ENCODE data around the gene LAMA2. TPM values are rescaled to one million over a fixed set of nuclear protein-coding genes. Genes with fewer than 3 reads are reported as not detected.

The LAMA2 gene
- total RNA-seq, 1 experiment from 2014 or later: 8.2 TPM

DNA sequence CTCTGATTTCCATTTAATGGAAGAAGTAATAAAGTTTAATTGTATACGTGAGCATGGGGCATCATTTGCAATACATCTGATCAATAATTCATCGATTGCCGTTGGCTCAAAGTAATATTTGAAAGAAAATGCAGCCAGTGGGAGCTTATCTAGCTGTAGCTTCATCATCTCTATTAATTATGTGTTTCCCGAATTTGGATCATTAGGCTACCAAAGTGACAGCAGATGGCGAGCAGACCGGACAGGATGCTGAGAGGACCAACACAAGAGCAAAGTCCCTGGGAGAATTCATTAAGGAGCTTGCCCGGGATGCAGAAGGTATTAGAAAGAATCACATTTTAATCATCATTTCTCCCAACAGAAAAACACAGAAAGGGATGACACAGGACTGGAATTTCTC lies 500.0 kb downstream of the LAMA2 start:
- no peak overlapping the region for H3K4me3 ChIP-seq (replicated peaks in 1 of 2; ENCODE audit: low read depth in 1 of 2, low read length in 2 of 2)
- intact Hi-C loops (cut with micrococcal nuclease): no loop called here
- H3K9me3 ChIP-seq (ENCODE audit: control insufficient read depth in 1 of 2, insufficient read depth in 1 of 2, low read depth in 1 of 2, low read length in 2 of 2): no peaks in the 10 kb centered on the region
- H3K9me2 ChIP-seq (ENCODE audit: insufficient read depth): no peaks in the 10 kb centered on the region
- no peak for TF ChIP-seq SIN3A (IDR thresholded peaks at IDR 0.05; ENCODE audit: low read depth)
- TF ChIP-seq ZFX (IDR thresholded peaks at IDR 0.05): no peak
- TF ChIP-seq RAD21 (IDR thresholded peaks at IDR 0.05; ENCODE audit: low read depth): no peak
- TF ChIP-seq SP1 (IDR thresholded peaks at IDR 0.05; ENCODE audit: low read depth): no peak
- TF ChIP-seq EZH2phosphoT487 (IDR thresholded peaks at IDR 0.05; ENCODE audit: borderline replicate concordance): no peak
- TF ChIP-seq REST (IDR thresholded peaks at IDR 0.05; ENCODE audit: low read depth): no peak
- no peak for TF ChIP-seq SRF (IDR thresholded peaks at IDR 0.05; ENCODE audit: low read depth)
- no peak for TF ChIP-seq MAX (IDR thresholded peaks at IDR 0.05)
- no peak for TF ChIP-seq ATF3 (IDR thresholded peaks at IDR 0.05)
- TF ChIP-seq, protein P1, sequence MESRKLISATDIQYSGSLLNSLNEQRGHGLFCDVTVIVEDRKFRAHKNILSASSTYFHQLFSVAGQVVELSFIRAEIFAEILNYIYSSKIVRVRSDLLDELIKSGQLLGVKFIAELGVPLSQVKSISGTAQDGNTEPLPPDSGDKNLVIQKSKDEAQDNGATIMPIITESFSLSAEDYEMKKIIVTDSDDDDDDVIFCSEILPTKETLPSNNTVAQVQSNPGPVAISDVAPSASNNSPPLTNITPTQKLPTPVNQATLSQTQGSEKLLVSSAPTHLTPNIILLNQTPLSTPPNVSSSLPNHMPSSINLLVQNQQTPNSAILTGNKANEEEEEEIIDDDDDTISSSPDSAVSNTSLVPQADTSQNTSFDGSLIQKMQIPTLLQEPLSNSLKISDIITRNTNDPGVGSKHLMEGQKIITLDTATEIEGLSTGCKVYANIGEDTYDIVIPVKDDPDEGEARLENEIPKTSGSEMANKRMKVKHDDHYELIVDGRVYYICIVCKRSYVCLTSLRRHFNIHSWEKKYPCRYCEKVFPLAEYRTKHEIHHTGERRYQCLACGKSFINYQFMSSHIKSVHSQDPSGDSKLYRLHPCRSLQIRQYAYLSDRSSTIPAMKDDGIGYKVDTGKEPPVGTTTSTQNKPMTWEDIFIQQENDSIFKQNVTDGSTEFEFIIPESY (IDR thresholded peaks at IDR 0.05; ENCODE audit: extremely low read depth, insufficient replicate concordance, low read length): no peak
- TF ChIP-seq EZH2 (IDR thresholded peaks at IDR 0.05): no peak
- TF ChIP-seq YY1 (IDR thresholded peaks at IDR 0.05; ENCODE audit: extremely low read depth, insufficient replicate concordance, low read depth, low read length): no peak
- TF ChIP-seq, protein P2, sequence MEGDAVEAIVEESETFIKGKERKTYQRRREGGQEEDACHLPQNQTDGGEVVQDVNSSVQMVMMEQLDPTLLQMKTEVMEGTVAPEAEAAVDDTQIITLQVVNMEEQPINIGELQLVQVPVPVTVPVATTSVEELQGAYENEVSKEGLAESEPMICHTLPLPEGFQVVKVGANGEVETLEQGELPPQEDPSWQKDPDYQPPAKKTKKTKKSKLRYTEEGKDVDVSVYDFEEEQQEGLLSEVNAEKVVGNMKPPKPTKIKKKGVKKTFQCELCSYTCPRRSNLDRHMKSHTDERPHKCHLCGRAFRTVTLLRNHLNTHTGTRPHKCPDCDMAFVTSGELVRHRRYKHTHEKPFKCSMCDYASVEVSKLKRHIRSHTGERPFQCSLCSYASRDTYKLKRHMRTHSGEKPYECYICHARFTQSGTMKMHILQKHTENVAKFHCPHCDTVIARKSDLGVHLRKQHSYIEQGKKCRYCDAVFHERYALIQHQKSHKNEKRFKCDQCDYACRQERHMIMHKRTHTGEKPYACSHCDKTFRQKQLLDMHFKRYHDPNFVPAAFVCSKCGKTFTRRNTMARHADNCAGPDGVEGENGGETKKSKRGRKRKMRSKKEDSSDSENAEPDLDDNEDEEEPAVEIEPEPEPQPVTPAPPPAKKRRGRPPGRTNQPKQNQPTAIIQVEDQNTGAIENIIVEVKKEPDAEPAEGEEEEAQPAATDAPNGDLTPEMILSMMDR (IDR thresholded peaks at IDR 0.05 in 2 of 3, conservative IDR thresholded peaks at IDR 0.05 in 1 of 3; ENCODE audit: borderline replicate concordance in 1 of 3, insufficient read depth in 1 of 3, low read depth in 2 of 3, low read length in 2 of 3): no peak
- no peak for TF ChIP-seq JUND (IDR thresholded peaks at IDR 0.05)
- no peak for TF ChIP-seq POLR2A (IDR thresholded peaks at IDR 0.05; ENCODE audit: borderline replicate concordance, extremely low read depth, insufficient read depth, insufficient read length)
- no peak for TF ChIP-seq CEBPB (IDR thresholded peaks at IDR 0.05; ENCODE audit: low read depth)
- TF ChIP-seq ELF1 (IDR thresholded peaks at IDR 0.05; ENCODE audit: borderline replicate concordance, low read depth): no peak
- no peak for TF ChIP-seq TCF7L2 (IDR thresholded peaks at IDR 0.05; ENCODE audit: borderline replicate concordance, extremely low read depth, insufficient read depth, insufficient read length)
- no peak for TF ChIP-seq EGR1 (IDR thresholded peaks at IDR 0.05; ENCODE audit: low read depth)
- no peak for TF ChIP-seq CBX3 (IDR thresholded peaks at IDR 0.05; ENCODE audit: low read depth)
- ChIA-PET POLR2A (no interaction called here), CTCF (no interaction called here), RAD21 (ENCODE audit: low non-redundant PET in 1 of 2, low total read pairs in 2 of 2, uncharacterized antibody in 2 of 2, unreplicated experiment in 2 of 2) (no interaction called here)
- no peak overlapping the region for H3K4me2 ChIP-seq (ENCODE audit: low read length)
- H4K20me1 ChIP-seq (ENCODE audit: insufficient read depth): no peaks in the 10 kb centered on the region
- H3K36me3 ChIP-seq (ENCODE audit: control insufficient read depth in 1 of 2, insufficient read depth in 2 of 2, low read length in 2 of 2): no peaks in the 10 kb centered on the region
- ATAC-seq (no peak), DNase-seq (ENCODE audit: low read depth, low spot score) (no peak)
- BruUV-seq (replicated peaks): no TSS peak
- H3K79me2 ChIP-seq (ENCODE audit: insufficient read depth, low read length): no peaks in the 10 kb centered on the region
- no peaks in the 10 kb centered on the region for H3K4me1 ChIP-seq (ENCODE audit: control insufficient read depth in 1 of 2, insufficient read depth in 2 of 2, low read length in 2 of 2)
- H3K27ac ChIP-seq (ENCODE audit: low read depth, low read length): no peak overlapping the region
- no peak overlapping the region for H2AFZ ChIP-seq (ENCODE audit: low read depth, low read length, poor library complexity, severe bottlenecking)
- no peaks in the 10 kb centered on the region for H3K27me3 ChIP-seq (ENCODE audit: insufficient read depth, low read length)
- H3K9ac ChIP-seq (ENCODE audit: low read length): no peak overlapping the region
